BE2C (cell line): ENCODE measurements around the gene APBB2.
"Not testable (repeated sequence)": the region's sequence is repeated elsewhere in the genome, so short reads cannot be mapped to it uniquely, and the experiment has no call there.

Experiments
- DNase-seq: peaks from one replicate; pipeline ENCODE4 v3.0.0-alpha.2; 2020
- H3K27me3 ChIP-seq: fragments of 250-450 bp; sonication (Bioruptor Pico); 2 replicates; pipeline ENCODE4 v1.5.1; 2020; ENCODE audit warnings: mild to moderate bottlenecking
- H3K36me3 ChIP-seq: fragments of 250-450 bp; sonication (Bioruptor Pico); 2 replicates; pipeline ENCODE4 v1.5.1; 2020; ENCODE audit warnings: mild to moderate bottlenecking
- H3K4me1 ChIP-seq: fragments of 250-450 bp; sonication (Bioruptor Pico); 2 replicates; pipeline ENCODE4 v1.5.1; 2020
- H3K4me3 ChIP-seq: 2 replicates; pipeline ENCODE4 v1.5.1; 2011; ENCODE audit warnings: low read depth, low read length
- H3K9me3 ChIP-seq: fragments of 250-450 bp; sonication (Bioruptor Pico); 2 replicates; pipeline ENCODE4 v1.5.1; 2020
- TF ChIP-seq, protein P1 (sequence below): IDR thresholded peaks from 2 replicates; pipeline ENCODE4 v1.5.1; 2012; ENCODE audit warnings: mild to moderate bottlenecking, low read depth, low read length

APBB2 gene

DNA sequence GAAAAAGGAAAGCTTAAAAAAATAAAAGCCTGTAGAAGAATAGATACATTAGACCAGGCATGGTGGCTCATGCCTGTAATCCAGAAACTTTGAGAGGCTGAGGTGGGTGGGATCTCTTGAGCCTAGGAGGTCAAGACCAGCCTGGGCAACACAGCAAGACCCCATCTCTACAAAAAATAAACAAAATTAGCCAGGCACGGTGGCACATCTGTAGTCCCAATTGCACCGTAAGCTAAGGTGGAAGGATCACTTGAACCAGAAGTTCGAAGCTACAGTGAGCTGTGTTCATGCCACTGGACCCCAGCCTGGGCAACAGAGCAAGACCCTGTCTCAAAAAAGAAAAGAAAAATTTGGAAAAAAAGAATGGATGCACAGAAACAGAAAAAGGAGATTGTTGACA lies 149.4 kb downstream of the APBB2 start:
- H3K36me3 ChIP-seq: no peaks in the 10 kb centered on the region
- H3K9me3 ChIP-seq: no peaks in the 10 kb centered on the region
- TF ChIP-seq, protein P1, sequence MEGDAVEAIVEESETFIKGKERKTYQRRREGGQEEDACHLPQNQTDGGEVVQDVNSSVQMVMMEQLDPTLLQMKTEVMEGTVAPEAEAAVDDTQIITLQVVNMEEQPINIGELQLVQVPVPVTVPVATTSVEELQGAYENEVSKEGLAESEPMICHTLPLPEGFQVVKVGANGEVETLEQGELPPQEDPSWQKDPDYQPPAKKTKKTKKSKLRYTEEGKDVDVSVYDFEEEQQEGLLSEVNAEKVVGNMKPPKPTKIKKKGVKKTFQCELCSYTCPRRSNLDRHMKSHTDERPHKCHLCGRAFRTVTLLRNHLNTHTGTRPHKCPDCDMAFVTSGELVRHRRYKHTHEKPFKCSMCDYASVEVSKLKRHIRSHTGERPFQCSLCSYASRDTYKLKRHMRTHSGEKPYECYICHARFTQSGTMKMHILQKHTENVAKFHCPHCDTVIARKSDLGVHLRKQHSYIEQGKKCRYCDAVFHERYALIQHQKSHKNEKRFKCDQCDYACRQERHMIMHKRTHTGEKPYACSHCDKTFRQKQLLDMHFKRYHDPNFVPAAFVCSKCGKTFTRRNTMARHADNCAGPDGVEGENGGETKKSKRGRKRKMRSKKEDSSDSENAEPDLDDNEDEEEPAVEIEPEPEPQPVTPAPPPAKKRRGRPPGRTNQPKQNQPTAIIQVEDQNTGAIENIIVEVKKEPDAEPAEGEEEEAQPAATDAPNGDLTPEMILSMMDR: no peak
- no peaks in the 10 kb centered on the region for H3K27me3 ChIP-seq
- no peak for DNase-seq
- no peak overlapping the region for H3K4me3 ChIP-seq
- no peaks in the 10 kb centered on the region for H3K4me1 ChIP-seq

DNA sequence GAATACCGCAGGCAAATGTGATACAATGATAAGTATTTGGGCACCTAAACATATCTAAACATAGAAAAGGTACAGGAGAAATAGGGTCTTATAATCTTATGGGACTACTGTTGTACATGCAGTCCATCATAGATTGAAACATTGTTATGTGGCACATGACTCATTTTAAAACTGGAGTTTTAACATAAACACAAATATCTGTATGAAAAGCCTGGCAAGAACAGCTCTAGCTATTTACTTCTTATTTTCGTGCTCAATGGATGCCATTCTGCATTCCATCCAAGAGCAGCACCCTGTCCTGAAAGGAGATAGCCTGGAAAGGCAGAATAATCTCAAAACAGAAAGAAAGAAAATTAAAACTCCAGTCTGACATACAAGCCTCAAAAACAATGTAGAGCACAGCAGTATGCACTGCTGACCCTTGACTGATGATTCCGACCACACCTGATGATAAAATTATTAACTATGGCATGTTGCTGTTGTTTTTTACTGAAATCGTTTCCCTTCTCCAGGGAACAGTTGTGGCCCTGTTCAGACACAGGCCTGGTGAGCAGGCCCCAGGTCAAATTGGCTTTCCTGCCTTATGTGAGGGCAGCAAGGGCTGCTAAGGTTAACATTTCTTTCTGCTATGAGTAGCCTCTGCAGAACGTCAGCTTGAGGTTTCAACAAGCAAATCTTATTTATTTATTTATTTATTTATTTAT lies 152.7 kb downstream of the APBB2 start:
- H3K4me3 ChIP-seq: no peak overlapping the region
- H3K9me3 ChIP-seq: no peaks in the 10 kb centered on the region
- TF ChIP-seq, protein P1: no peak
- no peak for DNase-seq
- H3K4me1 ChIP-seq: no peaks in the 10 kb centered on the region
- H3K36me3 ChIP-seq: no peaks in the 10 kb centered on the region
- no peaks in the 10 kb centered on the region for H3K27me3 ChIP-seq

DNA sequence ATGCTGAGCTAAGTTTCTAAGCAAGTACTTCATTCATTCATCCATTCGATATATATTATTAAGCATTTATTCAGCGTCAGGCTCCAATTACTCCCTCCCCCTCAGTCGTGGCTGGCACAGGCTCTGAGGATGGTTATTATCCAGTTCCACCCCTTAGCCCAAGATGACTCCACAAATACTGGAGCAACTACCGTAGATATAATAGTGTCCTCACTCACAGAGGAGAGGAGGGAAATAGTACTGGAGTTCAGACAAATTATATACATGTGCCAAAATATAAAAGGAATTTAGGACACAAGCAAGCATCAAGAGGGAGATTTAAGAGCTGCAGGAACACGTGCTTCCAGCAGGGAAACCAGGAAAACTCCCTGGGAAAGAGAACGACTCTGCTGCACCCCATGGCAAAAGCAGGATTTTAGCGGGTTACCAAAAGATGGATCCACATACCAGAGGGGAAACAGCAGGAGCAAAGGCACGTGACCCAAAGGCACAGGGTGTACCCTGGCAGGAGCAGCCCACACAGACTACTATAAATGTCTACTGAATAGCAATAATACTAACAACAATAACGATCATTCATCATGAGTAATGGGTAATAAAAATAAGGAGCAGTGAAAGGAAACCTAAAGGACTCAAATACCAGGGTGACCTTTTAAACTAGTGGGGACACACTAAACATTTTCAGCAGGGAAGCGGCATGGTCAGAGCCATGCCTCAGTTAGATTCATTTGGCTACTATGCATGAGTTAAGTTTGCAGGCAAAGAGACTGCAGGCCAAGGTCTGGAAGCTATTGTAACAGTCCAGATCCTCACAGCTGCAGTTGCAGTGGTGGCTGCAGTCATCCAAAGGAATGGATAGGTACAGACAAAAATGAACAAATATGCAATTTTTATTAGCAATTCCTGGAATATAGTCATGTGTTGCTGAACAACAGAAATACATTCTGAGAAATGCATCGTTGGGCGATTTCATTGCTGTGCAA lies 153.7 kb downstream of the APBB2 start:
- DNase-seq: no peak

DNA sequence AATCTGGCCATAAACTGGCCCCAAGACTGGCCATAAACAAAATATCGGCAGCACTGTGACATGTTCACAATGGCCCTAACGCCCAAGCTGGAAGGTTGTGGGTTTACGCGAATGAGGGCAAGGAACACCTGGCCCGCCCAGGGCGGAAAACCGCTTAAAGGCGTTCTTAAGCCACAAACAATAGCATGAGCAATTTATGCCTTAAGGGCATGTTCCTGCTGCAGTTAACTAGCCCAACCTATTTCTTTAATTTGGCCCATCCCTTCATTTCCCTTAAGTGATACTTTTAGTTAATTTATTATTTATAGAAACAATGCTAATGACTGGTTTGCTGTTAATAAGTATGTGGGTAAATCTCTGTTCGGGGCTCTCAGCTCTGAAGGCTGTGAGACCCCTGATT lies 154.9 kb downstream of the APBB2 start:
- H3K9me3 ChIP-seq, H3K4me3 ChIP-seq, DNase-seq, H3K4me1 ChIP-seq, H3K27me3 ChIP-seq, H3K36me3 ChIP-seq: not testable (repeated sequence)

More for the DNA sequence above, 153.7 kb downstream of the APBB2 start:
- TF ChIP-seq, protein P1: no peak
- Histone ChIP-seq H3K9me3 (no peaks in the 10 kb centered on the region), H3K36me3 (no peaks in the 10 kb centered on the region), H3K27me3 (no peaks in the 10 kb centered on the region), H3K4me1 (no peaks in the 10 kb centered on the region), H3K4me3 (no peak overlapping the region)

DNA sequence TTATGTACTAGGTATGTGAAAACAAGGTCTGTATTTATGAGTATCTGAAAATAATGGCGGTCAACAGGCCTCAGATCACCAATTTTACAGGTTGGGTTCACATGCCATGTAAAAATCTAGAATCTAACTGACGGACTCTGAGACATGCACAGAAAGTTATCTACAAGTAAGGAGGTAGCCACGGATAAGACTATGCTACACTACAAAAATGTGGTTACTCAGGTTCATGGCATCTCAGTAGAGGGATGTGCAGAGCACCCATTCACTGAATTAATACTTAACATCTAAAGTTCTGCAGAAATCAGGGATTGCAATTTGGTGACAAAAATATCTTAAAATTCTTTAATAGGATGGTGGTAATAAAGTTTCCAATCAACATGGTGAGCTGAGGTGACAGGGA lies 155.9 kb downstream of the APBB2 start:
- Histone ChIP-seq H3K4me1 (no peaks in the 10 kb centered on the region), H3K27me3 (no peaks in the 10 kb centered on the region), H3K4me3 (no peak overlapping the region), H3K9me3 (no peaks in the 10 kb centered on the region), H3K36me3 (no peaks in the 10 kb centered on the region)
- TF ChIP-seq, protein P1: no peak
- DNase-seq: no peak

DNA sequence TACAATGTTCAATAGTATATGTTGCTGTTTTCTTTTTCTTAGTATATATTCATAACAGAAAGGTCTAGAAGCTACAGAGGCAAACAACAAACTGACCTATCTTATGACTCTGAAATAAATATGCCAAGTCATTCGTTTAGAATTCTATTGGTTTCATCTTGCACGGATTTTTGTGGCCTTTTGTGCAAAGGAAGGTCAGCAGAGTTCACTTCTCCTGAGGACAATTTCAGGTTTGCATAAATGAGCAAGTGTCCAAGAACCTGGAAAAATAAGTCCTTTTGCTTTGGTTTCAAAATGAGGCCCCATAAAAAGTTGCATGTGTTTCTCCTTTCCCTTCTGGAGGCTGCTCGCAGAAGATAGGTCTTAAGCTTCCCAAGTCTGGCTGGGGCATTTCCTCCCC lies 156.9 kb downstream of the APBB2 start:
- no peaks in the 10 kb centered on the region for H3K36me3 ChIP-seq
- no peak overlapping the region for H3K4me3 ChIP-seq
- DNase-seq: no peak
- no peaks in the 10 kb centered on the region for H3K4me1 ChIP-seq
- H3K27me3 ChIP-seq: no peaks in the 10 kb centered on the region
- no peaks in the 10 kb centered on the region for H3K9me3 ChIP-seq
- TF ChIP-seq, protein P1: no peak
